Hematopoietic multipotent progenitor cell (in vitro differentiated cells): Measurements from ENCODE around the gene LAMB4. TPM values are rescaled to one million over a fixed set of nuclear protein-coding genes. Genes with fewer than 3 reads are reported as not detected.

ENCODE experiments used
- DNase-seq, 3 donors: peaks; one replicate each; pipeline ENCODE4 v3.0.0-alpha.2; 2011 to 2015; ENCODE audit warnings: low read depth in 2 of 3, low spot score in 2 of 3
- small RNA-seq: library from RNA; depleted of rRNA; stranded (forward); fragments of <200 nt; gene quantifications from one replicate; pipeline ENCODE3, GENCODE V24; 2012
- total RNA-seq: library from RNA; depleted of rRNA; stranded (reverse); fragments of >200 nt; gene quantifications from one replicate; pipeline ENCODE4 v1.2.3, GENCODE V29; 2012

LAMB4 gene
- total RNA-seq, 1 donor: not detected

- no peak for DNase-seq
These were observed 156.3 kb downstream of the LAMB4 start for GRCh38 chr7:107973861-107974260.

Small RNA genes within 50 kb of the gene (small RNA-seq; reads per million reads assigned to genes)
- gene RF00012: 0.61 reads per million

Other genes starting within 250 kb of the LAMB4 start
- gene DLD, start 239.2 kb downstream of the LAMB4 start, total RNA-seq: 37.7 TPM
- 0.27 TPM for gene LAMB1, start 127.2 kb downstream of the LAMB4 start, total RNA-seq